Esophagus squamous epithelium (tissue), 5 donors: ENCODE results near the gene C3orf62. TPM values are rescaled to one million over a fixed set of nuclear protein-coding genes. Genes with fewer than 3 reads are reported as not detected.

Source experiments
- DNase-seq: peaks from one replicate; lab custom pipeline; 2025; lab: John Stamatoyannopoulos, UW
- H3K27ac ChIP-seq, 4 donors: fragments of 200-600 bp; sonication (generic); one replicate each; pipeline ENCODE4 v1.5.1; 2016 to 2019; ENCODE audit warnings: mild to moderate bottlenecking in 1 of 4
- H3K27me3 ChIP-seq, 4 donors: fragments of 200-600 bp; sonication (generic); 1 replicate in 3 of 4; 2 replicates in 1 of 4; pipeline versions ENCODE4 v1.5.1 to v1.6.0; 2017 to 2021; ENCODE audit warnings: antibody characterized with exemption in 1 of 4
- H3K36me3 ChIP-seq, 3 donors: fragments of 200-600 bp; sonication (generic); one replicate each; pipeline ENCODE4 v1.5.1; 2016 to 2019
- H3K4me1 ChIP-seq, 3 donors: fragments of 200-600 bp; sonication (generic); one replicate each; pipeline ENCODE4 v1.5.1; 2017 to 2019
- H3K4me3 ChIP-seq, 4 donors: fragments of 200-600 bp; sonication (generic); 1 replicate in 3 of 4; 2 replicates in 1 of 4; pipeline ENCODE4 v1.5.1; 2016 to 2019; ENCODE audit warnings: mild to moderate bottlenecking in 2 of 4, moderate library complexity in 1 of 4
- H3K9me3 ChIP-seq, 3 donors: fragments of 200-600 bp; sonication (generic); one replicate each; pipeline ENCODE4 v1.5.1; 2016 to 2019
- CTCF ChIP-seq, 6 experiments: fragments of 450-650 bp in 4 of 6; fragments of 200-600 bp in 2 of 6; sonication (generic) in 2 of 6; IDR thresholded peaks; one replicate each; pipeline ENCODE4 v1.5.1; 2016 to 2019; ENCODE audit warnings: antibody characterized with exemption in 6 of 6, mild to moderate bottlenecking in 4 of 6, moderate library complexity in 4 of 6
- POLR2A ChIP-seq, 4 donors: fragments of 450-650 bp; IDR thresholded peaks; one replicate each; pipeline ENCODE4 v1.6.1; 2017; ENCODE audit warnings: antibody characterized with exemption in 4 of 4, mild to moderate bottlenecking in 4 of 4, moderate library complexity in 3 of 4
- WGBS, 2 donors: methylation state at CpG; one replicate each; pipeline ENCODE4 v1.1.5; 2018; 5-methylcytosine and 5-hydroxymethylcytosine counted together
- intact Hi-C: fragments of 100-400 bp; cut with DNase I; formaldehyde crosslinking; loops from one replicate; pipeline ENCODE4 v1.15.0; 2022
- total RNA-seq, 4 donors: library from RNA; depleted of rRNA; stranded (reverse); fragments of >200 nt; gene quantifications; one replicate each; pipeline ENCODE4 v1.1.0, GENCODE V29; 2016
- donor health status: DM: yes; HTN: yes; CAD: no.

The C3orf62 gene
- total RNA-seq, 4 donors from 2014 or later, result 1.8 to 3.6 (median 3.0) TPM

- Histone ChIP-seq H3K9me3 (no peaks in the 10 kb centered on the region), H3K36me3 (peaks cover 0 to 16% (median 0%) of the 10 kb centered on the region in 3 donors), H3K27me3 (no peaks in the 10 kb centered on the region), H3K4me3 (no peak overlapping the region), H3K4me1 (peaks cover 0 to 28% (median 0%) of the 10 kb centered on the region in 3 donors), H3K27ac (no peak overlapping the region)
- 83 to 97% methylated on average over 2 of the region's 2 CpGs for WGBS, 2 donors
- intact Hi-C loops, result loop anchor here (10.0 kb wide), 1 partner anchor 95 kb away; the partner anchor contains the start of gene KLHDC8B
- DNase-seq, result no peak
- TF ChIP-seq POLR2A (IDR thresholded peaks at IDR 0.05), result no peak
- no peak for TF ChIP-seq CTCF (IDR thresholded peaks at IDR 0.05)
Observed at GRCh38 chr3:49270156-49270500, 6.9 kb downstream of the C3orf62 start.

- H3K36me3 ChIP-seq, result peaks cover 0 to 16% (median 0%) of the 10 kb centered on the region in 3 donors
- no peak for TF ChIP-seq CTCF (IDR thresholded peaks at IDR 0.05)
- no peak for TF ChIP-seq POLR2A (IDR thresholded peaks at IDR 0.05)
- no peaks in the 10 kb centered on the region for H3K9me3 ChIP-seq
- no peak overlapping the region for H3K27ac ChIP-seq
- H3K4me3 ChIP-seq, result no peak overlapping the region
- intact Hi-C loops, result loop anchor here (10.0 kb wide), 1 partner anchor 95 kb away; the partner anchor contains the start of gene KLHDC8B
- no peak for DNase-seq
- H3K27me3 ChIP-seq, result no peaks in the 10 kb centered on the region
- peaks cover 0 to 28% (median 0%) of the 10 kb centered on the region in 3 donors for H3K4me1 ChIP-seq
- WGBS, 2 donors, result 85 to 100% methylated on average over 2 of the region's 3 CpGs
Observed at GRCh38 chr3:49269443-49270155, 7.4 kb downstream of the C3orf62 start.

- no peak for TF ChIP-seq POLR2A (IDR thresholded peaks at IDR 0.05)
- no peak for TF ChIP-seq CTCF (IDR thresholded peaks at IDR 0.05)
- H3K9me3 ChIP-seq, result no peaks in the 10 kb centered on the region
- WGBS, 2 donors, result 67 to 74% methylated on average over 5 of the region's 5 CpGs
- H3K4me3 ChIP-seq, result no peak overlapping the region
- peaks cover 0 to 16% (median 0%) of the 10 kb centered on the region in 3 donors for H3K36me3 ChIP-seq
- intact Hi-C loops, result no loop called here
- H3K27ac ChIP-seq, result peak overlapping the region in 3 of 4 donors; percentile 18 to 56 (median 56)
- no peaks in the 10 kb centered on the region for H3K27me3 ChIP-seq
- peaks cover 0 to 31% (median 0%) of the 10 kb centered on the region in 3 donors for H3K4me1 ChIP-seq
- no peak for DNase-seq
Observed at GRCh38 chr3:49266410-49267095, 10.5 kb downstream of the C3orf62 start.

GRCh38 chr3:49265661-49266386 lies 11.2 kb downstream of the C3orf62 start:
- no peak for DNase-seq
- intact Hi-C loops, result no loop called here
- no peaks in the 10 kb centered on the region for H3K27me3 ChIP-seq
- peaks cover 0 to 16% (median 0%) of the 10 kb centered on the region in 3 donors for H3K36me3 ChIP-seq
- peaks cover 0 to 32% (median under 1%) of the 10 kb centered on the region in 3 donors for H3K4me1 ChIP-seq
- peak overlapping the region in 3 of 4 donors; percentile 18 to 56 (median 56) for H3K27ac ChIP-seq
- H3K9me3 ChIP-seq, result no peaks in the 10 kb centered on the region
- no peak for TF ChIP-seq POLR2A (IDR thresholded peaks at IDR 0.05)
- TF ChIP-seq CTCF (IDR thresholded peaks at IDR 0.05), result no peak
- H3K4me3 ChIP-seq, result no peak overlapping the region
- WGBS, 2 donors, result 52 to 93% methylated on average over 4 to 9 of the region's 10 CpGs
